Fibroblast of pulmonary artery (primary cell): ENCODE data around the gene AUTS2.
A peak's percentile ranks its signal among the peaks of the same experiment; 100 is the strongest.

Source experiments
- DNase-seq: peaks from one replicate; pipeline ENCODE4 v3.0.0-alpha.2; 2010; ENCODE audit warnings: low read depth
- H3K4me3 ChIP-seq: replicated peaks from 2 replicates; pipeline ENCODE4 v1.5.1; 2011; ENCODE audit warnings: low read depth, mild to moderate bottlenecking, control low read depth, low read length, moderate library complexity
- CTCF ChIP-seq: IDR thresholded peaks from 2 replicates; pipeline ENCODE4 v1.5.1; 2011; ENCODE audit warnings: mild to moderate bottlenecking, control low read depth, low read length, inconsistent platforms; ENCODE audit errors: missing control alignments

The AUTS2 gene

GRCh38 chr7:70684173-70684572 lies 1085.9 kb downstream of the AUTS2 start:
- no peak overlapping the region for H3K4me3 ChIP-seq
- no peak for TF ChIP-seq CTCF
- no peak for DNase-seq

- TF ChIP-seq CTCF: no peak
- DNase-seq: peak; percentile 17
- peak overlapping the region; percentile 38 for H3K4me3 ChIP-seq
Measured at GRCh38 chr7:70693321-70693685, 1095.0 kb downstream of the AUTS2 start.

- TF ChIP-seq CTCF: no peak
- H3K4me3 ChIP-seq: peak overlapping the region; percentile 73
- peak; percentile 45 for DNase-seq
Measured at GRCh38 chr7:70693686-70694433, 1095.6 kb downstream of the AUTS2 start.

GRCh38 chr7:70694434-70694970 lies 1096.2 kb downstream of the AUTS2 start:
- DNase-seq: peak; percentile 30
- no peak for TF ChIP-seq CTCF
- peak overlapping the region; percentile 73 for H3K4me3 ChIP-seq

- DNase-seq: peak; percentile 22
- no peak for TF ChIP-seq CTCF
- peak overlapping the region; percentile 73 for H3K4me3 ChIP-seq
Measured at GRCh38 chr7:70694971-70695794, 1096.9 kb downstream of the AUTS2 start.

- peak; percentile 5 for DNase-seq
- no peak for TF ChIP-seq CTCF
Measured at GRCh38 chr7:70695795-70696083, 1097.5 kb downstream of the AUTS2 start.

More at GRCh38 chr7:70695795-70696083, 1097.5 kb downstream of the AUTS2 start:
- peak overlapping the region; percentile 73 for H3K4me3 ChIP-seq
